Fibroblast of villous mesenchyme (primary cell): ENCODE data around the gene CAMK2D. TPM values are rescaled to one million over a fixed set of nuclear protein-coding genes. Genes with fewer than 3 reads are reported as not detected.

ENCODE experiments used
- DNase-seq: peaks from one replicate; pipeline ENCODE4 v3.0.0-alpha.2; 2010; ENCODE audit warnings: low read depth
- H3K4me3 ChIP-seq: 2 replicates; pipeline ENCODE4 v1.5.1; 2011; ENCODE audit warnings: low read depth, mild to moderate bottlenecking, low read length
- CTCF ChIP-seq: IDR thresholded peaks from 2 replicates; pipeline ENCODE4 v1.5.1; 2012; ENCODE audit warnings: low read depth, mild to moderate bottlenecking, low read length; ENCODE audit not compliant: insufficient read depth
- total RNA-seq: library from RNA; depleted of rRNA; stranded (reverse); fragments of >200 nt; gene quantifications from 2 replicates; pipeline ENCODE4 v1.2.3, GENCODE V29; 2012

Gene CAMK2D
- total RNA-seq, 1 donor, result 161 TPM

GRCh38 chr4:113586072-113586471, 175.5 kb downstream of the CAMK2D start:
- no peak for DNase-seq
- TF ChIP-seq CTCF, result no peak
- H3K4me3 ChIP-seq, result no peak overlapping the region

- TF ChIP-seq CTCF, result no peak
- H3K4me3 ChIP-seq, result no peak overlapping the region
- peak; percentile 49 for DNase-seq
Measured at GRCh38 chr4:113584407-113585150, 177.0 kb downstream of the CAMK2D start.

GRCh38 chr4:113582737-113583136, 178.8 kb downstream of the CAMK2D start:
- no peak overlapping the region for H3K4me3 ChIP-seq
- no peak for DNase-seq
- TF ChIP-seq CTCF, result no peak

- H3K4me3 ChIP-seq, result no peak overlapping the region
- TF ChIP-seq CTCF, result no peak
- no peak for DNase-seq
Measured at GRCh38 chr4:113579360-113579759, 182.2 kb downstream of the CAMK2D start.

- TF ChIP-seq CTCF, result no peak
- no peak overlapping the region for H3K4me3 ChIP-seq
- peak; percentile 39 for DNase-seq
Measured at GRCh38 chr4:113576947-113577678, 184.4 kb downstream of the CAMK2D start.

- no peak overlapping the region for H3K4me3 ChIP-seq
- TF ChIP-seq CTCF, result no peak
- peak; percentile 41 for DNase-seq
Measured at GRCh38 chr4:113575401-113575800, 186.1 kb downstream of the CAMK2D start.
